HCT116 (cell line): Measurements from ENCODE around the gene NAT9. TPM values are rescaled to one million over a fixed set of nuclear protein-coding genes. Genes with fewer than 3 reads are reported as not detected.

Source experiments
- ATAC-seq: fragments of 200-7000 bp; cut with Tn5 transposase; 2 replicates; pipeline ENCODE4 v1.9.1; 2020; ENCODE audit warnings: mild to moderate bottlenecking, moderate library complexity
- BruUV-seq: library from RNA; stranded (reverse); fragments of 400-500 nt; replicated peaks from 2 replicates; lab custom pipeline; 2021; lab: Mats Ljungman, UMichigan
- CTCF ChIA-PET: fragments of 300-600 bp; sonication (Branson Sonifier 250); formaldehyde crosslinking; loops from one replicate; lab custom pipeline; 2021; ENCODE audit warnings: antibody characterized with exemption; lab: Charles Lee
- POLR2A ChIA-PET: fragments of 300-600, 350-600 bp; sonication (Branson Sonifier 250); formaldehyde crosslinking; loops from one replicate; lab custom pipeline; 2021; ENCODE audit warnings: antibody characterized with exemption; lab: Charles Lee
- RAD21 ChIA-PET, 2 experiments: fragments of 300-600 bp; sonication (Branson Sonifier 250); formaldehyde crosslinking; loops; one replicate each; lab custom pipeline; 2023; ENCODE audit warnings: low total read pairs in 2 of 2; ENCODE audit not compliant: uncharacterized antibody in 2 of 2, unreplicated experiment in 2 of 2, low non-redundant PET in 1 of 2; lab: Charles Lee
- DNase-seq: peaks from one replicate; pipeline ENCODE4 v3.0.0-alpha.2; 2010; ENCODE audit warnings: low read depth, low spot score
- H2AFZ ChIP-seq: fragments of 200-600 bp; shearing (Covaris generic), sonication (generic); 2 replicates; pipeline ENCODE4 v1.6.1; 2017; ENCODE audit warnings: low read depth, mixed run types, mixed read lengths, antibody characterized with exemption, low read length; ENCODE audit not compliant: poor library complexity, severe bottlenecking
- H3K27ac ChIP-seq: 2 replicates; pipeline ENCODE4 v1.5.1; 2012; ENCODE audit warnings: low read depth, low read length
- H3K27me3 ChIP-seq: fragments of 200-600 bp; sonication (generic); 2 replicates; pipeline ENCODE4 v1.6.1; 2016; ENCODE audit warnings: mixed run types, low read length, mixed read lengths; ENCODE audit not compliant: insufficient read depth
- H3K36me3 ChIP-seq, 2 experiments: fragments of 200-500 bp in 1 of 2; fragments of 200-600 bp in 1 of 2; sonication (Bioruptor generic) in 1 of 2; sonication (generic) in 1 of 2; 2 replicates each; pipeline versions ENCODE4 v1.5.1 to v1.6.1; 2014 to 2016; ENCODE audit warnings: low read length in 2 of 2, inconsistent platforms in 1 of 2, mixed read lengths in 1 of 2, mixed run types in 1 of 2; ENCODE audit not compliant: insufficient read depth in 2 of 2, control insufficient read depth in 1 of 2
- H3K4me1 ChIP-seq, 2 experiments: fragments of 200-600 bp in 1 of 2; sonication (generic) in 1 of 2; 2 replicates each; pipeline versions ENCODE4 v1.5.1 to v1.6.1; 2012 to 2017; ENCODE audit warnings: low read length in 2 of 2, inconsistent platforms in 1 of 2, mild to moderate bottlenecking in 1 of 2, mixed read lengths in 1 of 2, mixed run types in 1 of 2, moderate library complexity in 1 of 2; ENCODE audit not compliant: insufficient read depth in 2 of 2, control insufficient read depth in 1 of 2
- H3K4me2 ChIP-seq: fragments of 200-600 bp; sonication (generic); 2 replicates; pipeline ENCODE4 v1.6.1; 2017; ENCODE audit warnings: mixed run types, low read length, mixed read lengths
- H3K4me3 ChIP-seq, 2 experiments: fragments of 200-600 bp in 1 of 2; sonication (generic) in 1 of 2; replicated peaks in 1 of 2; 2 replicates each; pipeline ENCODE4 v1.5.1; 2011 to 2016; ENCODE audit warnings: low read length in 2 of 2, control low read depth in 1 of 2, low read depth in 1 of 2, mild to moderate bottlenecking in 1 of 2, mixed read lengths in 1 of 2, mixed run types in 1 of 2
- H3K79me2 ChIP-seq: fragments of 200-600 bp; sonication (generic); 2 replicates; pipeline ENCODE4 v1.6.1; 2017; ENCODE audit warnings: mild to moderate bottlenecking, mixed run types, low read length, moderate library complexity, mixed read lengths; ENCODE audit not compliant: insufficient read depth
- H3K9ac ChIP-seq: fragments of 200-600 bp; sonication (generic); 2 replicates; pipeline ENCODE4 v1.6.1; 2016; ENCODE audit warnings: low read length, mixed read lengths
- H3K9me2 ChIP-seq: fragments of 200-600 bp; sonication (generic), shearing (Covaris generic); 2 replicates; pipeline ENCODE4 v1.6.1; 2017; ENCODE audit warnings: mixed run types, mild to moderate bottlenecking, moderate library complexity; ENCODE audit not compliant: insufficient read depth
- H3K9me3 ChIP-seq, 2 experiments: fragments of 200-500 bp in 1 of 2; fragments of 200-600 bp in 1 of 2; sonication (Bioruptor generic) in 1 of 2; sonication (generic) in 1 of 2; 2 replicates each; pipeline ENCODE4 v1.6.1; 2014 to 2017; ENCODE audit warnings: low read length in 2 of 2, mixed read lengths in 2 of 2, inconsistent platforms in 1 of 2, low read depth in 1 of 2, mild to moderate bottlenecking in 1 of 2, mixed run types in 1 of 2, moderate library complexity in 1 of 2; ENCODE audit not compliant: control insufficient read depth in 1 of 2, insufficient read depth in 1 of 2
- H4K20me1 ChIP-seq: fragments of 200-600 bp; sonication (generic), shearing (Covaris generic); 2 replicates; pipeline ENCODE4 v1.6.1; 2017; ENCODE audit warnings: mixed run types, mild to moderate bottlenecking, moderate library complexity; ENCODE audit not compliant: insufficient read depth
- ATF3 ChIP-seq: IDR thresholded peaks from 2 replicates; pipeline ENCODE4 v1.6.1; 2012
- EGR1 ChIP-seq: IDR thresholded peaks from 2 replicates; pipeline ENCODE4 v1.6.1; 2012; ENCODE audit warnings: low read depth
- ELF1 ChIP-seq: IDR thresholded peaks from 2 replicates; pipeline ENCODE4 v1.6.1; 2012; ENCODE audit warnings: low read depth, borderline replicate concordance
- EZH2 ChIP-seq: fragments of 200-600 bp; sonication (generic); IDR thresholded peaks from 2 replicates; pipeline ENCODE4 v1.6.1; 2017; ENCODE audit warnings: antibody characterized with exemption, mixed run types
- FOSL1 ChIP-seq: IDR thresholded peaks from 2 replicates; pipeline ENCODE4 v1.6.1; 2012; ENCODE audit warnings: low read depth
- JUND ChIP-seq: IDR thresholded peaks from 2 replicates; pipeline ENCODE4 v1.6.1; 2012
- POLR2AphosphoS5 ChIP-seq: IDR thresholded peaks from 2 replicates; pipeline ENCODE4 v1.6.1; 2011; ENCODE audit warnings: mild to moderate bottlenecking, low read depth, low read length, moderate library complexity
- RAD21 ChIP-seq: IDR thresholded peaks from 2 replicates; pipeline ENCODE4 v1.6.1; 2012; ENCODE audit warnings: low read depth, mild to moderate bottlenecking
- TCF7L2 ChIP-seq: IDR thresholded peaks from 2 replicates; pipeline ENCODE4 v1.7.0; 2011; ENCODE audit warnings: borderline replicate concordance, inconsistent platforms; ENCODE audit not compliant: insufficient read depth, insufficient read length; ENCODE audit errors: extremely low read depth
- ZFX ChIP-seq: fragments of 450-650 bp; IDR thresholded peaks from 2 replicates; pipeline ENCODE4 v1.6.1; 2017
- intact Hi-C: fragments of 100-400 bp; cut with micrococcal nuclease; formaldehyde crosslinking; loops from 2 replicates; pipeline ENCODE4 v1.10.0; 2022
- total RNA-seq: library from RNA; stranded (reverse); gene quantifications from one replicate; pipeline ENCODE4 v1.2.1, GENCODE V29; 2021; ENCODE audit not compliant: unreplicated experiment
- TF ChIP-seq, protein P1 (sequence below): IDR thresholded peaks from 2 replicates; pipeline ENCODE4 v1.6.1; 2011; ENCODE audit warnings: mild to moderate bottlenecking, low read length, moderate library complexity; ENCODE audit not compliant: insufficient replicate concordance; ENCODE audit errors: extremely low read depth
- TF ChIP-seq, protein P2 (sequence below): IDR thresholded peaks from 2 replicates; pipeline ENCODE4 v1.6.1; 2012

Gene NAT9
- total RNA-seq, 1 experiment from 2014 or later = 88.7 TPM

DNA sequence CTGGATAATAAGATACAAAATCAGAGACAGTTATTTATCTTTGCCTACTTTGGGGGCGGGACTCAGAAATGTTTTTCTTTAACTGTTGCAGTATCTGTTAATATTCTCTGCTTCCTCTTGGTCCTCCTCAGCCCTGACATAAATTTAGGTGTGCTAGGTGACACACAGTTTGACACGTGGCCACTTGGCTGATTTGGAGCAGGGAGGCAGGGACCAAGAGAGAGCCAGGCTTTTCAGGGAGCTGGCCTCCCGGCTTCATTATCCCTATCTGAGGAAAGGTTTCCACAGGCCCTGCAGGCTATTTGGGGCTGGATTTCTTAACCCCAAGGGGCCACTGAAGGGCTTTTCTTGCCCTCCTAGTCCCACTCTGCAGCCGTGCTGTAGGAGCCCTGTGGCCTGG lies 20.1 kb upstream of the NAT9 start:
- ChIA-PET POLR2A (no interaction called here), RAD21 (no interaction called here), CTCF (no interaction called here)
- Histone ChIP-seq H3K36me3 (peaks cover 4 to 8% of the 10 kb centered on the region in 2 experiments; a peak in 2 of 4 replicates), H3K79me2 (no peaks in the 10 kb centered on the region), H3K4me1 (peaks cover 0 to 3% of the 10 kb centered on the region in 2 experiments; a peak in 2 of 4 replicates), H3K9me2 (no peaks in the 10 kb centered on the region), H4K20me1 (no peaks in the 10 kb centered on the region), H3K27me3 (no peaks in the 10 kb centered on the region), H3K27ac (no peak overlapping the region), H2AFZ (no peak overlapping the region), H3K4me2 (no peak overlapping the region), H3K4me3 (no peak overlapping the region), H3K9me3 (no peaks in the 10 kb centered on the region), H3K9ac (no peak overlapping the region)
- BruUV-seq = no TSS peak
- intact Hi-C loops = no loop called here
- no peak for ATAC-seq
- no peak for DNase-seq
- TF ChIP-seq EZH2 = no peak
- no peak for TF ChIP-seq EGR1
- TF ChIP-seq, protein P1, sequence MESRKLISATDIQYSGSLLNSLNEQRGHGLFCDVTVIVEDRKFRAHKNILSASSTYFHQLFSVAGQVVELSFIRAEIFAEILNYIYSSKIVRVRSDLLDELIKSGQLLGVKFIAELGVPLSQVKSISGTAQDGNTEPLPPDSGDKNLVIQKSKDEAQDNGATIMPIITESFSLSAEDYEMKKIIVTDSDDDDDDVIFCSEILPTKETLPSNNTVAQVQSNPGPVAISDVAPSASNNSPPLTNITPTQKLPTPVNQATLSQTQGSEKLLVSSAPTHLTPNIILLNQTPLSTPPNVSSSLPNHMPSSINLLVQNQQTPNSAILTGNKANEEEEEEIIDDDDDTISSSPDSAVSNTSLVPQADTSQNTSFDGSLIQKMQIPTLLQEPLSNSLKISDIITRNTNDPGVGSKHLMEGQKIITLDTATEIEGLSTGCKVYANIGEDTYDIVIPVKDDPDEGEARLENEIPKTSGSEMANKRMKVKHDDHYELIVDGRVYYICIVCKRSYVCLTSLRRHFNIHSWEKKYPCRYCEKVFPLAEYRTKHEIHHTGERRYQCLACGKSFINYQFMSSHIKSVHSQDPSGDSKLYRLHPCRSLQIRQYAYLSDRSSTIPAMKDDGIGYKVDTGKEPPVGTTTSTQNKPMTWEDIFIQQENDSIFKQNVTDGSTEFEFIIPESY = no peak
- TF ChIP-seq RAD21 = no peak
- no peak for TF ChIP-seq JUND
- TF ChIP-seq FOSL1 = no peak
- TF ChIP-seq TCF7L2 = no peak
- TF ChIP-seq, protein P2, sequence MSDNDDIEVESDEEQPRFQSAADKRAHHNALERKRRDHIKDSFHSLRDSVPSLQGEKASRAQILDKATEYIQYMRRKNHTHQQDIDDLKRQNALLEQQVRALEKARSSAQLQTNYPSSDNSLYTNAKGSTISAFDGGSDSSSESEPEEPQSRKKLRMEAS = no peak
- TF ChIP-seq ZFX = no peak
- no peak for TF ChIP-seq POLR2AphosphoS5
- TF ChIP-seq ELF1 = no peak
- no peak for TF ChIP-seq ATF3
